Activated CD4-positive, alpha-beta memory T cell treated with anti-CD3 and anti-CD28 coated beads, Interleukin-2, amount 10 ng/mL, durations not matched to agents 7 days and 5 days (primary cell): Measurements from ENCODE around the gene TOP3B. TPM values are rescaled to one million over a fixed set of nuclear protein-coding genes. Genes with fewer than 3 reads are reported as not detected.

Experiments used
- CTCF ChIA-PET: fragments of 350-600 bp; sonication (Branson Sonifier 250); formaldehyde crosslinking; loops from one replicate; lab custom pipeline; 2021; ENCODE audit warnings: antibody characterized with exemption, inconsistent platforms; lab: Charles Lee
- POLR2A ChIA-PET: fragments of 350-600 bp; sonication (Branson Sonifier 250); formaldehyde crosslinking; loops from one replicate; lab custom pipeline; 2021; ENCODE audit warnings: antibody characterized with exemption; lab: Charles Lee
- DNase-seq: peaks from one replicate; pipeline ENCODE4 v3.0.0-alpha.2; 2020
- H3K27ac Mint-ChIP-seq: one replicate; pipeline ENCODE4 v1.8.0; 2021; ENCODE audit warnings: mild to moderate bottlenecking, mixed read lengths
- H3K27me3 Mint-ChIP-seq: one replicate; pipeline ENCODE4 v1.8.0; 2021; ENCODE audit warnings: mixed read lengths
- H3K36me3 Mint-ChIP-seq: one replicate; pipeline ENCODE4 v1.8.0; 2021; ENCODE audit warnings: low read depth, mixed read lengths
- H3K4me1 Mint-ChIP-seq: one replicate; pipeline ENCODE4 v1.8.0; 2021; ENCODE audit warnings: mixed read lengths
- H3K4me3 Mint-ChIP-seq: one replicate; pipeline ENCODE4 v1.8.0; 2021; ENCODE audit warnings: mild to moderate bottlenecking, mixed read lengths
- H3K9me3 Mint-ChIP-seq: one replicate; pipeline ENCODE4 v1.8.0; 2021; ENCODE audit warnings: mixed read lengths
- total RNA-seq, 2 experiments: library from RNA; stranded (reverse); gene quantifications; one replicate each; pipeline ENCODE4 v1.2.3, GENCODE V29; 2021

TOP3B gene
- total RNA-seq, 2 experiments from 2014 or later, result 42.6 to 42.7 TPM

DNA sequence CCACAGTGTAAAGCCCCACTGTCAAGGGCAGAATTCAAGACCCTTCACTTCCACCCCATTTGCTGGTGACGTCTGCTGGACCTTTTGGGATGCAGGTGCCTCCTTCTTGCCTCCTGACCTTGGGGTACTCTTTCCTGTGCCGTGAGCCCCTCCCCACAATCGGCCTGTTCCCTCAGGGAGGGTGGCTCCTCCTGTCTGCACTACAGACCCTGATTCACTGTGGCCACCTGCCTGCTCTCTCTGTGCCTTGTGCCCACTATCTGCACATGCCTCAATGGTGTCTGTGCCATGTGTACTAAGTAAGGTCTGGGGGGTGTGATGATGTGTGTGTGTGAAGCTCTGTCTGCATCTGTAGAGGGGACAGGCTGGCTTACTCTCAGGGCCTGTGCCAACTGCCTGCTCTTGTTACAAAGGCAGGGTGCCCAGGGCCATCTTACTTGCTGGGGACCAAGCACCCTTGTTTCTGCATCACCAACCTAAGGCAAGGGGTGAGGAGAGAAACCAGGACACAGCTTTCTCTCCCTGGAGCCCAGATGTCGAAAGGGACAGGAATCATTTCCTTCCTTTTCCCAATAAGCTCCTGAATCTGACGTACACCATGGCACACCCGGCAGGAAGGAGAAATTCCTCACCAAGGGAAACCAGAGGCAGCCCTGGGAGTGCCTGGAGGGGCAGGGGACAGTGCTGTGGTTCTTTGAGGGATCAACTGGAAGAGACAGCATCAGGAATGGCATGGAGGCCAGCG lies 33.6 kb downstream of the TOP3B start:
- CTCF ChIA-PET, result interaction anchor here (0.7 to 6.5 kb wide), 3 partner anchors 11 to 242 kb away, joined by 3 to 48 read pairs (median 6); no protein-coding TSS in a partner anchor
- no peaks in the 10 kb centered on the region for H3K27me3 Mint-ChIP-seq
- POLR2A ChIA-PET, result interaction anchor here (1.1 kb wide), 1 partner anchor 11 kb away, joined by 3 read pairs; no protein-coding TSS in a partner anchor
- DNase-seq, result no peak
- H3K27ac Mint-ChIP-seq, result no peak overlapping the region
- peaks cover 10% of the 10 kb centered on the region for H3K4me1 Mint-ChIP-seq
- H3K9me3 Mint-ChIP-seq, result no peaks in the 10 kb centered on the region
- H3K4me3 Mint-ChIP-seq, result no peak overlapping the region
- no peaks in the 10 kb centered on the region for H3K36me3 Mint-ChIP-seq

DNA sequence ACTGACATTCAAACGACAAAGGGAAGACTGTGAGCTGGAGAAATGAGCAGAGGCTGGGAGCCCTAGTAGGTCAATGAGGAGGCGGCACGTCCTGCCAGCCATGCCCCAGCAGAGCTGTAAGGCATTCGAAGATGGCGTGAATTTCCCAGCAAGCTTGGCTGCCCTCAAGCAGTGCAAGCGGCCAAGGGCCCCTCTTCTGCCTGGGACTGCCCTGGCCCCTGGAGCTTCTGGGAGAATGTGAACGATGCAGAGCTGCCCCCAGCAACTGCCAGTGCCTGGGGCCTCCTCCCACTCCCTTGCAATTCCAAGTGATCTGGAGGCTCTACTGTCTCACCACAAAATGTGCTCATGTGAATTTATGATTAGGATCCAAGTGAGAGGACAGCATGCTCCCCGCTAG lies 34.2 kb downstream of the TOP3B start:
- Mint-ChIP-seq H3K27me3 (no peaks in the 10 kb centered on the region), H3K4me1 (peaks cover 10% of the 10 kb centered on the region), H3K36me3 (no peaks in the 10 kb centered on the region), H3K27ac (no peak overlapping the region), H3K9me3 (no peaks in the 10 kb centered on the region), H3K4me3 (no peak overlapping the region)
- DNase-seq, result no peak
- POLR2A ChIA-PET, result no interaction called here
- CTCF ChIA-PET, result interaction anchor here (0.7 to 6.5 kb wide), 3 partner anchors 10 to 241 kb away, joined by 3 to 48 read pairs (median 6); no protein-coding TSS in a partner anchor

DNA sequence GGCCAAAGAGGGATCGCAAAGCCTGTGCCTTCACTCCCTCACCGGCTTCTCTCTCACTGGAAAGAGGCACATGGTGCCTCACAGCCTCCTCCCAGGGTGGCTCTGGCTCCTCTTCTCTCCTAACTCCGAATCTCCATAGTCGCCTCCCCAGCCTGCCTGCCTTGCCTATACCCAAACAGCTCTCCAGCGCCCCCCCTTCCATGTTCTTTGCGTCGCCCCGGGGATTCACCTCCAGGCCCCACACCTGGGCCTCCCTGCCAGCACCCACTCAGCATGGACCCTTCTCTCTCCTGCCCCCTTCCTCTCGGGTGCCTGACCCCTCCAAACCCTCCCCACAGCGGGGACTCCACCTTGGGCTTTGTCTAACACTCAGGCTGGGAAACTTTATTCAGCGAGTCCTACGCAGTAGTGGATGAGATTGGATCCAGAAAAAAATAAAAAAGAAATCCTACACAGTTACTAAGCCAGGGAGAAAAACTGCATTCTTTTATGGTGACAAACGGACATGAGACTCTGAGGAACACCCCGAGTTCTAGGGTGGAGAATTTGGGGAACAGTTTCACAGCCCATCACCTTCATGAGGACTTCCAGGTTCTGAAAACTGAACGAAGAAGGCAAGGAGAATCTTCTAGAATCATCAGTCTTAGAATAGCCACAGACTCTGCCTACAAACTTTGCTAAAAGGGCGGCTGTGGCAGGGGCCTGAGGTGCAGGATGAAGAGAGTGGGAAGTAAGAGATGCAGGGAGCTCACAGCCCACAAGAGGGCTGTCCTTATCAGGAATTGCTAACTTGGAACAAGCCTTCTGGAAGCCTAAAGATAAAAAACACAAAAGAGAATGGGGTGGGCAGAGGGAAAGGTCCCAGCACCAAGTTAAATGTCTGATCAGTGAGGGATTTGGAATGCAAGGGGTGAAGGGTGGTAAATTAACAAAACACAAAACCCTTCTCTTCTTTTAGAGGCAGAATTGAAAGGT lies 35.3 kb downstream of the TOP3B start:
- H3K4me1 Mint-ChIP-seq, result peaks cover 16% of the 10 kb centered on the region
- no peak for DNase-seq
- POLR2A ChIA-PET, result no interaction called here
- H3K4me3 Mint-ChIP-seq, result no peak overlapping the region
- CTCF ChIA-PET, result interaction anchor here (6.5 kb wide), 1 partner anchor 9 kb away, joined by 48 read pairs; no protein-coding TSS in a partner anchor
- no peaks in the 10 kb centered on the region for H3K9me3 Mint-ChIP-seq
- H3K27ac Mint-ChIP-seq, result no peak overlapping the region
- H3K27me3 Mint-ChIP-seq, result no peaks in the 10 kb centered on the region
- no peaks in the 10 kb centered on the region for H3K36me3 Mint-ChIP-seq

DNA sequence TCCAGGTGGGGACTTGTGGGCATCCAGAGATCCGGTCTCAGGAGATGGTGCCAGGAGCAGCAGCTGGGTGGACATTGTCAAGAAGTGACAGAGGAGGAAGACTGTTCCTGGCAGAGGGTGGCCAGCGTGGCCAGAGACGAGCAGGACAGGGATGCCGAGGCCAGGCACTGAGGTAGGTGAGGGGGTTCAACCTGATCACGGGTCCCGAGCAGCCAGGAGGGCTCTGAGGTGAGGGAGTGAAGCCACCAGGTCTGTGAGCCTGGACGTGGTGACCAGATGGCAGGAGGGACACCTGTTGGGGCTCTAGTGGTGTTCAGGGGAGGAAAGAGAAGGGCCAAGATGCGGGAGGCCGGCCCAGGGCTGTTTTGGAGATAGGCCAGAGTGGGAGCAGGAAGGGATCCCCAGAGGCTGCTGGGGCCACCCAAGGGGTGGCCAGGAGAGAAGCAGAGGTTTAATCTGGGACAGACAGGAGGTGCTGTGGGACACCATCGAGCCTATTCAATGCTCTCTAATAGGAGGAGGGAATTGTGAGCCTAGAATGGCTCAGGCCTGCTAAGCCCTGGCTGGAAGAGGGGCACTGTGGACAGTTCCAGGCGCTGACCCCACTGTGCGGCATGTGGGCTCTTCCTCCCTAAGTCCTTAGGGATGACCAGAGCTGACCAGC lies 36.2 kb downstream of the TOP3B start:
- no peaks in the 10 kb centered on the region for H3K9me3 Mint-ChIP-seq
- ChIA-PET POLR2A (no interaction called here), CTCF (no interaction called here)
- H3K4me1 Mint-ChIP-seq, result peaks cover 18% of the 10 kb centered on the region
- H3K4me3 Mint-ChIP-seq, result no peak overlapping the region
- no peak for DNase-seq
- no peak overlapping the region for H3K27ac Mint-ChIP-seq
- no peaks in the 10 kb centered on the region for H3K36me3 Mint-ChIP-seq
- H3K27me3 Mint-ChIP-seq, result no peaks in the 10 kb centered on the region

DNA sequence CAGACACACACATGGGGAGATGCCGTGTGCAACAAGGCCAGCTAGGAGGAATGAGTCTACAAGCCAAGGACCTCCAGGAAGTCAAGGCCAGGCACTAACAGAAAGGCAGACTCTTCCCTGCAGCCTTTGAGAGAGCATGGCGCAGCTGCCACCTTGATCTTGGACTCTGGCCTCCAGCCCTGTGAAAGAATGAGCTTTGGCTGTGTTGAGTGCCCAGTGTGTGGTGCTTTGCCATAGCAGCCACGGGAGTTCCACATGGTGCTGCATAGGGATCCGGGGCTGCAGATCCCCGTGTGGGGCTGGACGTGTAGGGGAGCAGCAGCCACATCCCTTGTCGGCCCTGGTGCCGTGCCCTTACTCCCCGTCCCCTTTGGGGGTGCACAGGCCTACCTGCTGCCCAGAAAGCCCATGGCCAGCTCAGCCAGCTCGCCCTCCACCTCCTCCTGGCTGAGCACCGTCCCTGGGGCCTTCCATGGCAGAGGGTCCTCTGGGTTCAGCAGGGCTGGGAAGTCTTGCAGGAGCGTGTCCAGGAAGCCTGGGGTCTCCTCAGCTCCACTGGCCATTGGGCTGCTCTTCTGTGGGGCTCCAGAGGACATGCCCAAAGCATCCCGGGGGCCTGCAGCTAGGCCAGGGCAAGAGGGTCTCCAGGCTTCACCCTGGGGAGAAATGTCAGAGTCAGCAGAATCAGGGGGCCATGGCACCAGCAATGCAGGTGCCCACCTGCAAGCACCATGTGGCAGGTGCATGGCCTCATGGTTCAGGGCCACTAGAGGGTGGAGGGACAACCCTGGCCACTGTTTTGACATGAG lies 36.9 kb downstream of the TOP3B start:
- Mint-ChIP-seq H3K27ac (no peak overlapping the region), H3K4me1 (peaks cover 21% of the 10 kb centered on the region), H3K36me3 (no peaks in the 10 kb centered on the region), H3K27me3 (no peaks in the 10 kb centered on the region), H3K4me3 (no peak overlapping the region), H3K9me3 (no peaks in the 10 kb centered on the region)
- no peak for DNase-seq
- ChIA-PET CTCF (no interaction called here), POLR2A (interaction anchor here (1.3 kb wide), 1 partner anchor 19 kb away, joined by 3 read pairs; no protein-coding TSS in a partner anchor)

DNA sequence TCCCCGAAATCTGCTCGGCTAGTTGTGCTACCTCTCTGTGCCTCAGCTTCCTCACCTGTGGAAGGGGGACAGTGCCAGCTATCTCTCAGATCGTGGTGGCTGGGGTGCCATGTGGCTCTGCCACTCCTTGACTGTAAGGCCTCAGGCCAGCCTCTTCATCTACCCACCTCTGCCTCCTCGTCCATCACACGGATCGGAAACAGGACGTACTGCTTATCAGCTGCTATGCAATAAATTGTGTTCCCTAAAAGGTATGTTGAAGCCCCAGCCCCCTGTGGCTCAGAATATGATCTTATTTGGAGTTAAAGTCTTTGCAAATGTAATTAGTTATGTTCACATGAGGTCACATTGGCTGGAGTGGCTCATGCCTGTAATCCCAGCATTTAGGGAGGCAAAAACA lies 37.7 kb downstream of the TOP3B start:
- Mint-ChIP-seq H3K36me3 (no peaks in the 10 kb centered on the region), H3K27me3 (no peaks in the 10 kb centered on the region), H3K4me3 (no peak overlapping the region), H3K27ac (no peak overlapping the region), H3K4me1 (peaks cover 29% of the 10 kb centered on the region), H3K9me3 (no peaks in the 10 kb centered on the region)
- ChIA-PET POLR2A (interaction anchor here (1.3 kb wide), 1 partner anchor 20 kb away, joined by 3 read pairs; no protein-coding TSS in a partner anchor), CTCF (interaction anchor here (1.1 kb wide), 1 partner anchor 9 kb away, joined by 3 read pairs; no protein-coding TSS in a partner anchor)
- no peak for DNase-seq

DNA sequence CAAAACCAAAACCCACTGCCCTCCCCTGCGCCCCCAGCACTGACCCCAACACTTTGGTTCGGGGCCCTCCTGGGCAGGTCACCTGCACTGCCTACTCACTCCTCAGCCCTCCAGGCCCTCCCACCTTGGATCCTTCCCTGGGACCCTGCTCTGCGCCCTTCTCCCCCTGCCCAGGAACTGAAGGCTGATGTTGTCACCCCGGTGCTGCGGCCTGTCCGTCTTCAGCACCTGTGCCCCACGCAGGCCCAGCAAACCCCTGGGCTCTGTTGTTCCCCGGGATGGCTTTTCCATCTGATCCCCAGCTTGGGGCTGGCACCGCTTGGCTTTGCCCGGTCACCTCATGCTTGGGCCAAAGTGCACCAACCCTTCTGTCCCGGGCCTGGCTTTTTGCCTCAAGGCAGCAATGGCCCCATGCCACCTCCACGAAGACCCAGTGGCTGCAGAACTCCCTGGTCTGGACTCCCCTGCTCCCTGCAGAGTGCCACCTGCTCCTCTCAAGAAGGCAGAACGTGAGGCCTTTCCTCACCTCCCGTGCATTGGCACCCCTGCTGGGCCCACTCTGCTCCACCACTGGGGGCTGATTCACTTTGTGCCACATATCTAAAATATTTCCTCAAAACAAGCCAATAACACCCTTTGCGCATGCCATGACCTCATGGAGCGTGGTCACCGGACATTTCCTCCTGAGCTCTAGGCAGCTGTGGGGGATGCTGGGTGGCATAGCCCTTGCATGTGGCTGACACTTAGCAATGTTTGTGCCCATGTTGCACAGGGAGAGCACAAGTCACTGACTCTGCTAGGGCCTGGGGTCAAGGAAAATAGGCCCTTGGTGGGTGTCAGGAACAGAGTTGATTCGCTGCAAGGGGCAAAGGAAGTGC lies 38.8 kb downstream of the TOP3B start:
- Mint-ChIP-seq H3K36me3 (no peaks in the 10 kb centered on the region), H3K4me3 (no peak overlapping the region), H3K27me3 (no peaks in the 10 kb centered on the region), H3K27ac (no peak overlapping the region), H3K9me3 (no peaks in the 10 kb centered on the region), H3K4me1 (peaks cover 38% of the 10 kb centered on the region)
- ChIA-PET CTCF (interaction anchor here (1.1 to 2.3 kb wide), 2 partner anchors 9 to 10 kb away, joined by 3 to 16 read pairs; partner anchors contain the start of gene PPM1F), POLR2A (interaction anchor here (1.3 kb wide), 1 partner anchor 21 kb away, joined by 3 read pairs; no protein-coding TSS in a partner anchor)
- no peak for DNase-seq

DNA sequence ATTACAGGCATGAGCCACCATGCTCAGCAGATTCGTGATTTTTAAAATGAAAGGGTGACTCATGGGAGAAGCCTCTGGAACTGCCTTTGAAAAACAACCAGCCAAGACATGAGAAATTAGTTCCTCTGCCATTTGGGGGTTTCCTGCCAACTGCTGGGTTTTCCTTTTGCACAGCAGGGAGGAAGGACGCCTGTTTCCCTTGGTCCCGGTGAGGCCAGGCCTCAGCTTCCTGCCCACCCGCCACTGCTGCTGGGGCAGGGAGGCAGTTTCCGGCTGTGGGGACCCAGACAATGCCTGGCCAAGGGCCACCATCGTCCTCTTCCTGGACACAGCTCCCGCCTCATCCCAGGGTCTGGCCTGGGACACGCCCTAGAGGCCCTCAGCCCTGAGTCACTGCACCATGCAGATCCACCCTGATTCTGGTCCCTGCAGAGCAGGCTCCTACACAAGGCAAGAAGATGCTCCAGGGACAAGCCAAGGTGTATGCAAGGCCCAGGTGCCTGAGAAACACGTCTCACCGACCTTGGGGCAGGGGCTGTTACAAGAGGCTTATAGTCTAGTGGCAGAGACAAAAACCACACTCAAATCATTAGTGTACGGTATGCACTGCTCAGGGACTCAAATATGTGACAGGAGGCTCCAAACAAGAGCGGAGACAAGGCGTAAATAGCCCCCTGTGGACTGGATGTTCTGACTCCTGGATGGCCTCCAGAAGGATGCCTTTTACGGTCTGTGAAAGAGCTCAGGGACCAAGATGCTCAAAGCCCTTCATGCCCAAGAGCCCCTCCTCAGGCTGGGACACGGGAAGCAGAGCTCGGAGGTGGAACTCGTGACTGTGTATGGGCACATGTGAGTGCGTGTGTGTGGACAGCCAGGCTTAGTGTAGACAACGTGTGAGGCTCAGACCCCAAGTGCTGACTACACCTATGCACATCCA lies 39.9 kb downstream of the TOP3B start:
- peak overlapping the region; percentile 47 for H3K27ac Mint-ChIP-seq
- no peaks in the 10 kb centered on the region for H3K27me3 Mint-ChIP-seq
- CTCF ChIA-PET, result interaction anchor here (0.6 to 2.3 kb wide), 2 partner anchors 10 to 64 kb away, joined by 3 to 16 read pairs; partner anchors contain the start of gene PPM1F
- POLR2A ChIA-PET, result no interaction called here
- no peaks in the 10 kb centered on the region for H3K36me3 Mint-ChIP-seq
- peaks cover 49% of the 10 kb centered on the region for H3K4me1 Mint-ChIP-seq
- H3K9me3 Mint-ChIP-seq, result no peaks in the 10 kb centered on the region
- no peak overlapping the region for H3K4me3 Mint-ChIP-seq
- no peak for DNase-seq

DNA sequence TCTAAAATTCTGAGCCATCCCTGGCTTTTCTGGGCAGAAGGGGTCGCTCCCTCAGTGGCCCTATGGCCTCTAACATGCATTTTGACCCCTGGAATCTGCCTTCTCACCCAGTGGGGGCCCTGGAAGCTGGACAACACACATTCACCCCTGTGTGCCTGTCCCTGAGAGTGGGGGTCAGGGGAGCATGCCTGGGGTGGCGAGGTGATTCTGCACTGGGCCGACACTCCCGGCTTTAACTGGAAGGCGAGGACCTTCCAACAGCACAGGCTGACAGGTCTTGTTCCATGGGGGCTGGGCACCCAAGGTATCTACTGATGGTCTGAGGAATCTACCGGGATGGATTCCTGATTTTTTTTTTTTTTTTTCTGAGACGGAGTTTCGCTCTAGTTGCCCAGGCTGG lies 40.7 kb downstream of the TOP3B start:
- POLR2A ChIA-PET, result no interaction called here
- CTCF ChIA-PET, result interaction anchor here (2.3 kb wide), 1 partner anchor 10 kb away, joined by 16 read pairs; the partner anchor contains the start of gene PPM1F
- Mint-ChIP-seq H3K27me3 (no peaks in the 10 kb centered on the region), H3K36me3 (no peaks in the 10 kb centered on the region), H3K27ac (peak overlapping the region; percentile 59), H3K4me3 (no peak overlapping the region), H3K9me3 (no peaks in the 10 kb centered on the region), H3K4me1 (peaks cover 50% of the 10 kb centered on the region)
- DNase-seq, result no peak

DNA sequence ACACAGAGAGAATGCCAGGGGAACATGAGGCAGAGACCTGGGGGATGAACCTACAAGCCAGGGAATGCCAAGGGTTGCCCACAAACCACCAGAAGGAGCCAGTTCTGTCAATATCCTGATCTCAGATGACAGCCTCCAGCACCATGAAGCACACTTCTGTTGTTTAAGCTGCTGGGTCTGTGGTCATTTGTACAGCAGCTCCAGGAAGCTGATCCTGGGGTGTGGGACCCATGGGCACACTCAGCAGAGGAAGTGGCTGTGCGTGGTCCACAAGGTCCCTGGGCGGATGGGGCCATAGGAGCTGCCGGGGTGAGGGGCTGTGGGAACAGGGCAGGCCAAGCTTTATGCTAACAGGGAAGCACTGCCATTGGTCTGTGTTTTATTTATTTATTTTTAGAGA lies 42.1 kb downstream of the TOP3B start:
- CTCF ChIA-PET, result interaction anchor here (0.6 to 5.8 kb wide), 4 partner anchors 10 to 43 kb away, joined by 3 to 48 read pairs (median 4); partner anchors contain the start of gene PPM1F
- Mint-ChIP-seq H3K9me3 (no peaks in the 10 kb centered on the region), H3K4me3 (no peak overlapping the region), H3K36me3 (no peaks in the 10 kb centered on the region), H3K4me1 (peaks cover 51% of the 10 kb centered on the region), H3K27me3 (no peaks in the 10 kb centered on the region), H3K27ac (no peak overlapping the region)
- POLR2A ChIA-PET, result interaction anchor here (1.2 kb wide), 1 partner anchor 12 kb away, joined by 4 read pairs; the partner anchor contains the start of gene PPM1F
- DNase-seq, result no peak
